ENCODE results near the gene ACOT13. TPM values are rescaled to one million over a fixed set of nuclear protein-coding genes. Genes with fewer than 3 reads are reported as not detected.
A peak's percentile ranks its signal among the peaks of the same experiment; 100 is the strongest.

ACOT13 gene
- total and polyA plus RNA-seq, 2 of the 8 experiments (the other 6 are each of a cell fraction or from before 2014, with no cell fraction given), result 27.6 to 40.6 TPM

GRCh38 chr6:24743265-24743943 is 76.5 kb downstream of the ACOT13 start:
- H3K4me3 ChIP-seq (ENCODE audit: extremely low read depth in 1 of 4, insufficient read depth in 2 of 4, low read depth in 3 of 4, low read length in 4 of 4), result no peak overlapping the region
- no peak overlapping the region for H3K4ac ChIP-seq (replicated peaks; ENCODE audit: insufficient read length, low read depth, low read length)
- no peak overlapping the region for H3K18ac ChIP-seq (ENCODE audit: extremely low read depth, low read length)
- H4K5ac ChIP-seq (ENCODE audit: insufficient read length, low read depth, low read length), result no peak overlapping the region
- no peaks in the 10 kb centered on the region for H3K9me3 ChIP-seq (ENCODE audit: insufficient read depth in 2 of 2, low read depth in 1 of 2, low read length in 1 of 2)
- peak overlapping the region; percentile 96 for H2AFZ ChIP-seq (ENCODE audit: low read length)
- ChIA-PET POLR2A (ENCODE audit: partially characterized antibody) (interaction anchor here (1.6 kb wide), 1 partner anchor 9 kb away, joined by 3 read pairs; no protein-coding TSS in a partner anchor), CTCF (ENCODE audit: partially characterized antibody) (interaction anchor here (0.6 to 1.2 kb wide), 3 partner anchors 61 to 248 kb away, joined by 3 read pairs; no protein-coding TSS in a partner anchor)
- no peak overlapping the region for H3K14ac ChIP-seq (ENCODE audit: insufficient read length)
- no peak overlapping the region for H2AK5ac ChIP-seq (ENCODE audit: low read depth, low read length)
- no peak overlapping the region for H4K91ac ChIP-seq (replicated peaks; ENCODE audit: insufficient read length, low read length)
- no peak for FAIRE-seq
- H2BK5ac ChIP-seq (ENCODE audit: low read depth, low read length), result no peak overlapping the region
- no peak overlapping the region for H3K27ac ChIP-seq (ENCODE audit: low read depth, low read length)
- H3K23ac ChIP-seq (ENCODE audit: insufficient read length), result no peak overlapping the region
- no peaks in the 10 kb centered on the region for H3K4me1 ChIP-seq (replicated peaks in 1 of 4; ENCODE audit: control insufficient read depth in 3 of 4, insufficient read depth in 4 of 4, low read length in 3 of 4)
- 83% methylated on average over 2 of the region's 2 CpGs; no CpG with 5 or more reads in 1 of the 2 experiments for WGBS, 2 experiments (ENCODE audit: extremely low coverage in 1 of 2, insufficient coverage in 1 of 2, insufficient read length in 1 of 2, insufficient replicate concordance in 2 of 2, low coverage in 1 of 2, low lambda C conversion rate in 2 of 2, missing lambda C conversion rate in 1 of 2)
- no peaks in the 10 kb centered on the region for H3K79me1 ChIP-seq (ENCODE audit: low read depth, low read length)
- H3K36me3 ChIP-seq (ENCODE audit: control insufficient read depth in 2 of 4, insufficient read depth in 4 of 4, low read length in 3 of 4), result no peaks in the 10 kb centered on the region
- no peaks in the 10 kb centered on the region for H3K23me2 ChIP-seq (ENCODE audit: low read depth, low read length)
- H2BK12ac ChIP-seq (ENCODE audit: low read depth, low read length), result no peak overlapping the region
- H2BK15ac ChIP-seq (ENCODE audit: low read length), result no peak overlapping the region
- H3K4me2 ChIP-seq (ENCODE audit: insufficient read depth in 1 of 2, low read depth in 2 of 2, low read length in 2 of 2), result no peak overlapping the region
- no peaks in the 10 kb centered on the region for H4K20me1 ChIP-seq (replicated peaks in 1 of 2; ENCODE audit: control insufficient read depth in 1 of 2, insufficient read depth in 2 of 2, low read length in 2 of 2)
- no peak overlapping the region for H3K56ac ChIP-seq (replicated peaks; ENCODE audit: insufficient read length, low read depth, low read length)
- no peak overlapping the region for H4K8ac ChIP-seq (ENCODE audit: extremely low read depth, insufficient read depth, low read length)
- H2BK120ac ChIP-seq (replicated peaks; ENCODE audit: low read depth, low read length), result no peak overlapping the region
- H3K27me3 ChIP-seq (replicated peaks in 1 of 4; ENCODE audit: control insufficient read depth in 3 of 4, extremely low read depth in 1 of 4, insufficient read depth in 3 of 4, low read length in 3 of 4), result no peaks in the 10 kb centered on the region
- no peak for DNase-seq (ENCODE audit: low read depth in 1 of 2, low spot score in 2 of 2)
- TF ChIP-seq YY1 (IDR thresholded peaks at IDR 0.05; ENCODE audit: low read depth, low read length) (peak; percentile 78), CHD2 (IDR thresholded peaks at IDR 0.05; ENCODE audit: low read length) (no peak)
- H2BK20ac ChIP-seq (ENCODE audit: low read length), result no peak overlapping the region
- H3K79me2 ChIP-seq (ENCODE audit: control insufficient read depth in 1 of 2, insufficient read depth in 2 of 2, low read length in 2 of 2), result no peaks in the 10 kb centered on the region
- no peak overlapping the region for H3K9ac ChIP-seq (replicated peaks in 1 of 4; ENCODE audit: extremely low read depth in 1 of 4, low read depth in 3 of 4, low read length in 3 of 4)
